Right atrium auricular region (tissue), 2 donors: ENCODE measurements around the gene THRB. TPM values are rescaled to one million over a fixed set of nuclear protein-coding genes. Genes with fewer than 3 reads are reported as not detected.

Experiments used
- DNase-seq: peaks from one replicate; pipeline ENCODE4 v3.0.0-alpha.2; 2019; ENCODE audit warnings: low spot score
- H3K27ac ChIP-seq, 2 donors: fragments of 200-600 bp; sonication (generic); 1 replicate in 1 of 2; 2 replicates in 1 of 2; pipeline ENCODE4 v1.5.1; 2016 to 2019
- H3K27me3 ChIP-seq, 2 donors: fragments of 200-600 bp; sonication (generic); one replicate each; pipeline versions ENCODE4 v1.5.1 to v1.6.0; 2017 to 2019
- H3K36me3 ChIP-seq: fragments of 200-600 bp; sonication (generic); one replicate; pipeline ENCODE4 v1.5.1; 2016
- H3K4me1 ChIP-seq, 2 donors: fragments of 200-600 bp; sonication (generic); one replicate each; pipeline versions ENCODE4 v1.5.1 to v1.6.0; 2017 to 2019
- H3K4me3 ChIP-seq, 2 donors: fragments of 200-600 bp; sonication (generic); 1 replicate in 1 of 2; 2 replicates in 1 of 2; pipeline ENCODE4 v1.5.1; 2017 to 2019; ENCODE audit warnings: mild to moderate bottlenecking in 1 of 2, moderate library complexity in 1 of 2
- H3K9me3 ChIP-seq, 2 donors: fragments of 200-600 bp; sonication (generic); one replicate each; pipeline ENCODE4 v1.5.1; 2019
- CTCF ChIP-seq, 2 donors: fragments of 200-600 bp; sonication (generic); IDR thresholded peaks; one replicate each; pipeline ENCODE4 v1.5.1; 2019; ENCODE audit warnings: antibody characterized with exemption in 2 of 2
- total RNA-seq, 2 donors: library from RNA; depleted of rRNA; stranded (reverse); fragments of >200 nt; gene quantifications; one replicate each; pipeline ENCODE4 v1.1.0, GENCODE V29; 2016

The THRB gene
- total RNA-seq, 2 donors from 2014 or later = 4.2 to 7.0 TPM

GRCh38 chr3:24137958-24138875 lies 356.4 kb downstream of the THRB start:
- Histone ChIP-seq H3K27me3 (no peaks in the 10 kb centered on the region), H3K4me1 (peaks cover 0 to 8% of the 10 kb centered on the region in 2 donors), H3K9me3 (no peaks in the 10 kb centered on the region), H3K27ac (no peak overlapping the region), H3K4me3 (no peak overlapping the region), H3K36me3 (no peaks in the 10 kb centered on the region)
- DNase-seq = no peak
- TF ChIP-seq CTCF (IDR thresholded peaks at IDR 0.05) = no peak

DNA sequence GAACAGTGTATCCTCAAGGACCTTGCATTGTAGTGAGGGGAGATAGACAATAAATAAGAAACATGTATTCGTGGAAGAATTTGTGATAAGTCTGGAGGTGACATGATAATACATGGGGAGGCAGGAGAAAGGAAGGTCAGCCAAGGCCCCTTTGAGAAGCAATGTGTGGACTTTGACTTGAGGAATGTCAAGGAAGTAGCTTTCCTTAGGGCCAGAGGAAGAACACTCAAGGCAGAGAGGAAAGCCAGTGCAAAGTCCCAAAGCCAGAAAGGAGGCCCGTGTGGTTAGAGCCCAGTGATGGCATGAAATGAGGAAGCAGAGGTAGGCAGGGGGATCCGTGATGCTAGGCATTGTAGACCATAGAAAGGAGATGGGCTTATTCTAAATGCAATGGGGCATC lies 357.3 kb downstream of the THRB start:
- H3K9me3 ChIP-seq = no peaks in the 10 kb centered on the region
- DNase-seq = no peak
- H3K4me1 ChIP-seq = peaks cover 0 to 8% of the 10 kb centered on the region in 2 donors
- no peak for TF ChIP-seq CTCF (IDR thresholded peaks at IDR 0.05)
- H3K27ac ChIP-seq = no peak overlapping the region
- no peaks in the 10 kb centered on the region for H3K36me3 ChIP-seq
- H3K27me3 ChIP-seq = no peaks in the 10 kb centered on the region
- no peak overlapping the region for H3K4me3 ChIP-seq

DNA sequence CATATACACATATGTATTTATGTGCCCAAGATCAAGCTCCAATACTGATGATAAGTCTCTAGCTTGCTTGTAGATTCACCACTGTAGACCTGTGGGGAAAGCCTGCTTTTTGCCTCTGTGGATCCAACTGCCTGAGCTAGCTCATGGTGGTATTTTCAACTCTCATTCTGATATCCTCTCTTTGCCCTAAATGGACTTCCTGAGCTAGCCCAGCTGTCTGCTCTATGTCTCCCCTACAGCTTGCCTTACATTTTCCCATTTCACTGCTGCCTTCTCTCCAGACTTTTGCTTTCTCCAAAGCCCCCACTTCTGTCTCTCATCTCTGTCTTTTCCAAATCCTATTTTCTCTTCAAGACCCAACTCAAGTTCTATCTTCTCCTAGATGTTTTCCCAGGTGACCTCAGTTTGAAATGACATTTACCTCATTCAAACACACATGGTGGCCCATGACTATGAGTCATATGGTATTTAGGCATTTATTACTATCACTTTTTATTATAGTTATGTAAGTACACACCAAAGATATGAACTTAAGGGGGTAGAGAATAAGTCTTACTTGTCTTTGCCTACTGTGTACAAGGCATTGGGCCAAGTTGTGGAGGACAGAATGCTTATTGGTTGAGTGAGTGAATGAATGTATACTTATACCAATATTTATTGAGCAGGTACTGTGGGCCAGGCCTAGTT lies 357.9 kb downstream of the THRB start:
- H3K9me3 ChIP-seq = no peaks in the 10 kb centered on the region
- peaks cover 0 to 8% of the 10 kb centered on the region in 2 donors for H3K4me1 ChIP-seq
- H3K4me3 ChIP-seq = no peak overlapping the region
- DNase-seq = no peak
- H3K27me3 ChIP-seq = no peaks in the 10 kb centered on the region
- TF ChIP-seq CTCF (IDR thresholded peaks at IDR 0.05) = no peak
- no peak overlapping the region for H3K27ac ChIP-seq
- H3K36me3 ChIP-seq = no peaks in the 10 kb centered on the region

GRCh38 chr3:24135280-24135679 lies 359.4 kb downstream of the THRB start:
- Histone ChIP-seq H3K27ac (no peak overlapping the region), H3K36me3 (no peaks in the 10 kb centered on the region), H3K27me3 (no peaks in the 10 kb centered on the region), H3K4me1 (peaks cover 0 to 8% of the 10 kb centered on the region in 2 donors), H3K4me3 (no peak overlapping the region), H3K9me3 (no peaks in the 10 kb centered on the region)
- TF ChIP-seq CTCF (IDR thresholded peaks at IDR 0.05) = no peak
- DNase-seq = no peak

- no peak for TF ChIP-seq CTCF (IDR thresholded peaks at IDR 0.05)
- Histone ChIP-seq H3K9me3 (no peaks in the 10 kb centered on the region), H3K4me1 (peaks cover 0 to 15% of the 10 kb centered on the region in 2 donors), H3K4me3 (no peak overlapping the region), H3K27me3 (no peaks in the 10 kb centered on the region), H3K27ac (no peak overlapping the region), H3K36me3 (no peaks in the 10 kb centered on the region)
- no peak for DNase-seq
Measured at GRCh38 chr3:24133942-24134341, 360.7 kb downstream of the THRB start.
